Kidney (tissue), 14 donors: ENCODE measurements around the gene FYB2. TPM values are rescaled to one million over a fixed set of nuclear protein-coding genes. Genes with fewer than 3 reads are reported as not detected.

Experiments used
- DNase-seq, 5 donors: peaks; one replicate each; pipeline ENCODE4 v3.0.0-alpha.2; 2013 to 2020
- FAIRE-seq: peaks from 2 replicates; lab custom pipeline; 2012; peaks lifted over from hg19 to GRCh38; lab: Jason Lieb, UNC
- H3K27ac ChIP-seq, 2 donors: one replicate each; pipeline ENCODE4 v1.7.0; 2013; ENCODE audit warnings: low read depth in 2 of 2, low read length in 2 of 2, inconsistent platforms in 1 of 2
- H3K27me3 ChIP-seq: one replicate; pipeline ENCODE4 v1.7.1; 2013; ENCODE audit warnings: low read length, inconsistent platforms; ENCODE audit not compliant: control insufficient read depth, insufficient read depth
- H3K36me3 ChIP-seq, 3 donors: one replicate each; pipeline versions ENCODE4 v1.7.0 to v1.7.1; 2013; ENCODE audit warnings: low read length in 3 of 3, control low read depth in 1 of 3, inconsistent platforms in 1 of 3; ENCODE audit not compliant: insufficient read depth in 3 of 3, control insufficient read depth in 2 of 3
- H3K4me1 ChIP-seq, 3 donors: one replicate each; pipeline versions ENCODE4 v1.7.0 to v1.7.1; 2013; ENCODE audit warnings: low read length in 3 of 3, inconsistent platforms in 1 of 3, low read depth in 1 of 3; ENCODE audit not compliant: control insufficient read depth in 2 of 3, insufficient read depth in 2 of 3
- H3K4me3 ChIP-seq, 3 donors: one replicate each; pipeline versions ENCODE4 v1.7.0 to v1.8.1; 2013; ENCODE audit warnings: low read length in 3 of 3, control low read depth in 1 of 3, inconsistent platforms in 1 of 3
- H3K9ac ChIP-seq, 3 donors: one replicate each; pipeline versions ENCODE4 v1.7.0 to v1.7.1; 2013; ENCODE audit warnings: low read length in 3 of 3, control low read depth in 1 of 3, inconsistent platforms in 1 of 3
- H3K9me3 ChIP-seq, 3 donors: one replicate each; pipeline versions ENCODE4 v1.7.0 to v1.7.1; 2013; ENCODE audit warnings: low read length in 3 of 3, control low read depth in 1 of 3, inconsistent platforms in 1 of 3; ENCODE audit not compliant: control insufficient read depth in 2 of 3, insufficient read depth in 1 of 3
- intact Hi-C: fragments of 100-400 bp; cut with DNase I; formaldehyde crosslinking; loops from one replicate; pipeline ENCODE4 v1.11.1; 2022
- polyA plus RNA-seq: library from polyadenylated mRNA; stranded (reverse); fragments of 350-450 nt; fragmentation: Illumina TruSeq; extraction: RNeasy Lipid Tissue Mini Kit (QIAGEN cat#74804); gene quantifications from one replicate; pipeline ENCODE4 v1.2.3, GENCODE V29; 2014; ENCODE audit warnings: low read depth, low replicate concordance; ENCODE audit not compliant: insufficient read depth
- total RNA-seq: library from RNA; stranded (reverse); fragmentation: NEBNext Ultra II Directional; extraction: Animal tissue kit (Norgen Biotek cat#: 25700); gene quantifications from one replicate; pipeline ENCODE4 v1.2.1, GENCODE V29; 2021
- TF ChIP-seq, protein P1 (sequence below): IDR thresholded peaks from 3 replicates; pipeline ENCODE4 v1.5.1; 2012; ENCODE audit warnings: mild to moderate bottlenecking, moderate library complexity, borderline replicate concordance; ENCODE audit not compliant: insufficient read depth; ENCODE audit errors: extremely low read depth
- donor health status: control.
- donor health status: control.
- donor health status: control.
- donor health status: control.
- donor health status: control.
- donor health status: DM: yes; HTN: yes; CAD: no.
- donor health status: Normal renal cell carcinoma (clear cell type).

FYB2 gene
- total and polyA plus RNA-seq, 2 donors from 2014 or later, result 5.5 to 7.9 TPM

GRCh38 chr1:56824271-56824670 is 5.1 kb upstream of the FYB2 start:
- no peak overlapping the region for H3K9ac ChIP-seq
- no peaks in the 10 kb centered on the region for H3K27me3 ChIP-seq
- no peaks in the 10 kb centered on the region for H3K36me3 ChIP-seq
- DNase-seq (no peak), FAIRE-seq (no peak)
- H3K4me3 ChIP-seq, result no peak overlapping the region
- H3K27ac ChIP-seq, result no peak overlapping the region
- H3K4me1 ChIP-seq, result peaks cover 0 to 4% (median 0%) of the 10 kb centered on the region in 3 donors
- no peaks in the 10 kb centered on the region for H3K9me3 ChIP-seq
- TF ChIP-seq, protein P1, sequence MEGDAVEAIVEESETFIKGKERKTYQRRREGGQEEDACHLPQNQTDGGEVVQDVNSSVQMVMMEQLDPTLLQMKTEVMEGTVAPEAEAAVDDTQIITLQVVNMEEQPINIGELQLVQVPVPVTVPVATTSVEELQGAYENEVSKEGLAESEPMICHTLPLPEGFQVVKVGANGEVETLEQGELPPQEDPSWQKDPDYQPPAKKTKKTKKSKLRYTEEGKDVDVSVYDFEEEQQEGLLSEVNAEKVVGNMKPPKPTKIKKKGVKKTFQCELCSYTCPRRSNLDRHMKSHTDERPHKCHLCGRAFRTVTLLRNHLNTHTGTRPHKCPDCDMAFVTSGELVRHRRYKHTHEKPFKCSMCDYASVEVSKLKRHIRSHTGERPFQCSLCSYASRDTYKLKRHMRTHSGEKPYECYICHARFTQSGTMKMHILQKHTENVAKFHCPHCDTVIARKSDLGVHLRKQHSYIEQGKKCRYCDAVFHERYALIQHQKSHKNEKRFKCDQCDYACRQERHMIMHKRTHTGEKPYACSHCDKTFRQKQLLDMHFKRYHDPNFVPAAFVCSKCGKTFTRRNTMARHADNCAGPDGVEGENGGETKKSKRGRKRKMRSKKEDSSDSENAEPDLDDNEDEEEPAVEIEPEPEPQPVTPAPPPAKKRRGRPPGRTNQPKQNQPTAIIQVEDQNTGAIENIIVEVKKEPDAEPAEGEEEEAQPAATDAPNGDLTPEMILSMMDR, result no peak
- intact Hi-C loops, result no loop called here

DNA sequence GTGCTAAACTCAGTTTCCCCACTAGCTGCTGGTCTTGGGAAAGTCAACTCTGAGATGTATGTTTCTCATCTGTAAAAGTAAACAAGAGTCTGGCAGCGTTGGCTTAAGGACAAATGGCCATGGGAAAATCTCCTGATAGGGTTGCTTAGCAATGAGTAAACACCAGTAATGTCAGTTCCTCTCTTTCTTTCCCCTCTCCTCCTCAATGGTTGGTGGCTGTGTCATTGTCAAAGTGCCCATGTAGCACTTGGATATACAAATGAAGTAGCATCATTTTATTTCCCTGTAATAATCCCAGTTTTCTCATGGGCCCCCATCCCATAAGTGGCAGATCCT is 2.2 kb upstream of the FYB2 start:
- no peak for FAIRE-seq
- Histone ChIP-seq H3K9ac (no peak overlapping the region), H3K4me3 (no peak overlapping the region), H3K27ac (no peak overlapping the region), H3K36me3 (no peaks in the 10 kb centered on the region), H3K9me3 (no peaks in the 10 kb centered on the region), H3K27me3 (no peaks in the 10 kb centered on the region), H3K4me1 (peaks cover 0 to 11% (median 0%) of the 10 kb centered on the region in 3 donors)
- intact Hi-C loops, result no loop called here
- TF ChIP-seq, protein P1, result no peak
- peak in 1 of 5 donors; percentile 29 for DNase-seq

- H3K4me3 ChIP-seq, result no peak overlapping the region
- H3K36me3 ChIP-seq, result no peaks in the 10 kb centered on the region
- no peak overlapping the region for H3K27ac ChIP-seq
- no peaks in the 10 kb centered on the region for H3K27me3 ChIP-seq
- DNase-seq (peak; percentile 71 to 85 (median 83)), FAIRE-seq (no peak)
- peak overlapping the region in 1 of 3 donors; percentile 20 for H3K9ac ChIP-seq
- intact Hi-C loops, result no loop called here
- no peaks in the 10 kb centered on the region for H3K9me3 ChIP-seq
- peaks cover 0 to 11% (median 0%) of the 10 kb centered on the region in 3 donors for H3K4me1 ChIP-seq
- TF ChIP-seq, protein P1, result peak; percentile 92
Measured at GRCh38 chr1:56820755-56821461, 1.7 kb upstream of the FYB2 start.
